ENCODE results near the gene LIPC. TPM values are rescaled to one million over a fixed set of nuclear protein-coding genes. Genes with fewer than 3 reads are reported as not detected.
A peak's percentile ranks its signal among the peaks of the same experiment; 100 is the strongest.

Gene LIPC
- polyA plus RNA-seq, 1 donor (not counting 4 experiments of a cell fraction or from before 2014, with no cell fraction given), result not detected

GRCh38 chr15:58423831-58424608, 7.8 kb upstream of the LIPC start:
- no peak for DNase-seq (ENCODE audit: low read depth, low spot score)
- Histone ChIP-seq H3K4me3 (ENCODE audit: control insufficient read depth in 2 of 3, extremely low read depth in 1 of 3, insufficient read depth in 2 of 3, low read depth in 1 of 3, low read length in 3 of 3) (no peak overlapping the region), H3K9me3 (ENCODE audit: control insufficient read depth, low read depth, low read length) (no peaks in the 10 kb centered on the region), H4K20me1 (ENCODE audit: control insufficient read depth, extremely low read depth, insufficient read depth, low read length) (no peaks in the 10 kb centered on the region), H3K79me2 (ENCODE audit: control insufficient read depth, insufficient read depth, low read length) (no peaks in the 10 kb centered on the region), H3K9ac (ENCODE audit: control insufficient read depth, extremely low read depth, insufficient read depth, low read length) (no peak overlapping the region), H3K4me2 (ENCODE audit: control insufficient read depth, extremely low read depth, insufficient read depth, low read depth, low read length) (no peak overlapping the region), H3K9me1 (ENCODE audit: control insufficient read depth, extremely low read depth, insufficient read depth, low read length) (no peaks in the 10 kb centered on the region), H2AFZ (ENCODE audit: control insufficient read depth, low read length) (no peak overlapping the region), H3K27ac (ENCODE audit: control insufficient read depth, insufficient read depth, low read length) (no peak overlapping the region), H3K36me3 (ENCODE audit: control insufficient read depth in 2 of 2, extremely low read depth in 1 of 2, insufficient read depth in 2 of 2, low read length in 2 of 2) (no peaks in the 10 kb centered on the region), H3K4me1 (ENCODE audit: control insufficient read depth, extremely low read depth, insufficient read depth, low read length) (no peaks in the 10 kb centered on the region), H3K27me3 (ENCODE audit: control insufficient read depth, extremely low read depth, insufficient read depth, low read length) (no peaks in the 10 kb centered on the region)
- no peak for TF ChIP-seq EZH2 (IDR thresholded peaks at IDR 0.05; ENCODE audit: low read length)
- TF ChIP-seq, protein P1, sequence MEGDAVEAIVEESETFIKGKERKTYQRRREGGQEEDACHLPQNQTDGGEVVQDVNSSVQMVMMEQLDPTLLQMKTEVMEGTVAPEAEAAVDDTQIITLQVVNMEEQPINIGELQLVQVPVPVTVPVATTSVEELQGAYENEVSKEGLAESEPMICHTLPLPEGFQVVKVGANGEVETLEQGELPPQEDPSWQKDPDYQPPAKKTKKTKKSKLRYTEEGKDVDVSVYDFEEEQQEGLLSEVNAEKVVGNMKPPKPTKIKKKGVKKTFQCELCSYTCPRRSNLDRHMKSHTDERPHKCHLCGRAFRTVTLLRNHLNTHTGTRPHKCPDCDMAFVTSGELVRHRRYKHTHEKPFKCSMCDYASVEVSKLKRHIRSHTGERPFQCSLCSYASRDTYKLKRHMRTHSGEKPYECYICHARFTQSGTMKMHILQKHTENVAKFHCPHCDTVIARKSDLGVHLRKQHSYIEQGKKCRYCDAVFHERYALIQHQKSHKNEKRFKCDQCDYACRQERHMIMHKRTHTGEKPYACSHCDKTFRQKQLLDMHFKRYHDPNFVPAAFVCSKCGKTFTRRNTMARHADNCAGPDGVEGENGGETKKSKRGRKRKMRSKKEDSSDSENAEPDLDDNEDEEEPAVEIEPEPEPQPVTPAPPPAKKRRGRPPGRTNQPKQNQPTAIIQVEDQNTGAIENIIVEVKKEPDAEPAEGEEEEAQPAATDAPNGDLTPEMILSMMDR (optimal IDR thresholded peaks at IDR 0.05 in 1 of 3, IDR thresholded peaks at IDR 0.05 in 1 of 3, conservative IDR thresholded peaks at IDR 0.05 in 1 of 3; ENCODE audit: extremely low read depth in 1 of 3, insufficient read depth in 2 of 3, low read length in 3 of 3), result no peak
- FAIRE-seq, result peak; percentile 5
- dilution Hi-C loops (cut with MboI; ENCODE audit: extremely low pct_ligation_motif_present, low sequenced_read_pairs), result no loop called here

DNA sequence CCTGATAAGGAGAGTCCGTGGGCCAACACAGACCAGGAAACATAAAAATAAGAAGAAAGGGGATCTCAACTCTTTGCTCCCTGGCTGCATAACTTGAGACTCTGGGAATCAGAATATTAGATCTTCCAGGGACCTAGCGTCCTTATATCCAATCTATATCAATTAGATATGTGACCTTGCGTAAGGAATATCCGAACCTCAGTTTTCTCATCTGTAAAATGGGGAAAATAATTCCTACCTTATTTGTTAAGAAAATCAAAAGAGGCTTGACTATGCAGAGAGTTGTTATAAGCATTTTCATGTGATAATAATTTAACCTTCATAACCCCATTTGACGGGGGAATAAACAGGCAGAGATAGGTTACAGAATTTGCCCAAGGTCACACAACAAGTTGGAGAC, 7.1 kb upstream of the LIPC start:
- Histone ChIP-seq H3K27me3 (ENCODE audit: control insufficient read depth, extremely low read depth, insufficient read depth, low read length) (no peaks in the 10 kb centered on the region), H3K36me3 (ENCODE audit: control insufficient read depth in 2 of 2, extremely low read depth in 1 of 2, insufficient read depth in 2 of 2, low read length in 2 of 2) (no peaks in the 10 kb centered on the region), H4K20me1 (ENCODE audit: control insufficient read depth, extremely low read depth, insufficient read depth, low read length) (no peaks in the 10 kb centered on the region), H3K4me3 (ENCODE audit: control insufficient read depth in 2 of 3, extremely low read depth in 1 of 3, insufficient read depth in 2 of 3, low read depth in 1 of 3, low read length in 3 of 3) (no peak overlapping the region), H3K27ac (ENCODE audit: control insufficient read depth, insufficient read depth, low read length) (no peak overlapping the region), H3K9me3 (ENCODE audit: control insufficient read depth, low read depth, low read length) (no peaks in the 10 kb centered on the region), H3K9ac (ENCODE audit: control insufficient read depth, extremely low read depth, insufficient read depth, low read length) (no peak overlapping the region), H3K79me2 (ENCODE audit: control insufficient read depth, insufficient read depth, low read length) (no peaks in the 10 kb centered on the region), H3K4me2 (ENCODE audit: control insufficient read depth, extremely low read depth, insufficient read depth, low read depth, low read length) (no peak overlapping the region), H3K9me1 (ENCODE audit: control insufficient read depth, extremely low read depth, insufficient read depth, low read length) (no peaks in the 10 kb centered on the region), H2AFZ (ENCODE audit: control insufficient read depth, low read length) (no peak overlapping the region), H3K4me1 (ENCODE audit: control insufficient read depth, extremely low read depth, insufficient read depth, low read length) (no peaks in the 10 kb centered on the region)
- dilution Hi-C loops (cut with MboI; ENCODE audit: extremely low pct_ligation_motif_present, low sequenced_read_pairs), result no loop called here
- TF ChIP-seq EZH2 (IDR thresholded peaks at IDR 0.05; ENCODE audit: low read length), result no peak
- TF ChIP-seq, protein P1 (optimal IDR thresholded peaks at IDR 0.05 in 1 of 3, IDR thresholded peaks at IDR 0.05 in 1 of 3, conservative IDR thresholded peaks at IDR 0.05 in 1 of 3; ENCODE audit: extremely low read depth in 1 of 3, insufficient read depth in 2 of 3, low read length in 3 of 3), result no peak
- DNase-seq (ENCODE audit: low read depth, low spot score) (no peak), FAIRE-seq (no peak)
